Lower leg skin (tissue), 3 donors: ENCODE data around the gene SLC48A1.

Source experiments
- CTCF ChIP-seq, 3 donors: fragments of 450-650 bp; IDR thresholded peaks; one replicate each; pipeline ENCODE4 v1.5.1; 2016; ENCODE audit warnings: antibody characterized with exemption in 3 of 3, mild to moderate bottlenecking in 3 of 3, moderate library complexity in 2 of 3
- POLR2A ChIP-seq, 2 donors: fragments of 450-650 bp; IDR thresholded peaks; one replicate each; pipeline ENCODE4 v1.6.1; 2016 to 2017; ENCODE audit warnings: antibody characterized with exemption in 2 of 2, mild to moderate bottlenecking in 1 of 2, moderate library complexity in 1 of 2

- TF ChIP-seq CTCF (IDR thresholded peaks at IDR 0.05) (no peak), POLR2A (IDR thresholded peaks at IDR 0.05) (no peak)
Measured at GRCh38 chr12:47745485-47746041, 27.5 kb upstream of the SLC48A1 start.
